BJ (cell line): ENCODE data around the gene DPT. TPM values are rescaled to one million over a fixed set of nuclear protein-coding genes. Genes with fewer than 3 reads are reported as not detected.

Source experiments
- CTCF ChIA-PET: fragments of 350-600 bp; formaldehyde crosslinking; extraction: SDS; loops from one replicate; lab custom pipeline; 2021; ENCODE audit warnings: antibody characterized with exemption, inconsistent platforms; lab: Yijun Ruan, JAX
- POLR2A ChIA-PET: fragments of 300-600 bp; sonication (Branson Sonifier 250); formaldehyde crosslinking; extraction: SDS; loops from one replicate; lab custom pipeline; 2021; ENCODE audit warnings: antibody characterized with exemption; lab: Charles Lee
- DNase-seq: peaks from one replicate; pipeline ENCODE4 v3.0.0-alpha.2; 2011; ENCODE audit warnings: low read depth
- H3K27me3 ChIP-seq: 2 replicates; pipeline ENCODE4 v1.6.0; 2011; ENCODE audit warnings: low read length; ENCODE audit not compliant: control insufficient read depth, insufficient read depth
- H3K36me3 ChIP-seq: 2 replicates; pipeline ENCODE4 v1.5.1; 2011; ENCODE audit warnings: low read length; ENCODE audit not compliant: control insufficient read depth, insufficient read depth
- H3K4me3 ChIP-seq: 2 replicates; pipeline ENCODE4 v1.5.1; 2011; ENCODE audit warnings: low read depth, mild to moderate bottlenecking, control low read depth, low read length
- polyA plus RNA-seq: library from polyadenylated mRNA; depleted of rRNA; stranded (reverse); fragments of >200 nt; gene quantifications from 2 replicates; pipeline ENCODE4 v1.2.3, GENCODE V29; 2011
- TF ChIP-seq, protein P1 (sequence below): IDR thresholded peaks from 2 replicates; pipeline ENCODE4 v1.5.1; 2011; ENCODE audit warnings: low read depth, mild to moderate bottlenecking, control low read depth, inconsistent platforms, low read length, moderate library complexity; ENCODE audit not compliant: insufficient read depth

DPT gene
- polyA plus RNA-seq, 1 experiment: 0.13 TPM

- no peak overlapping the region for H3K4me3 ChIP-seq
- no peaks in the 10 kb centered on the region for H3K36me3 ChIP-seq
- no peaks in the 10 kb centered on the region for H3K27me3 ChIP-seq
- POLR2A ChIA-PET: no interaction called here
- CTCF ChIA-PET: no interaction called here
- TF ChIP-seq, protein P1, sequence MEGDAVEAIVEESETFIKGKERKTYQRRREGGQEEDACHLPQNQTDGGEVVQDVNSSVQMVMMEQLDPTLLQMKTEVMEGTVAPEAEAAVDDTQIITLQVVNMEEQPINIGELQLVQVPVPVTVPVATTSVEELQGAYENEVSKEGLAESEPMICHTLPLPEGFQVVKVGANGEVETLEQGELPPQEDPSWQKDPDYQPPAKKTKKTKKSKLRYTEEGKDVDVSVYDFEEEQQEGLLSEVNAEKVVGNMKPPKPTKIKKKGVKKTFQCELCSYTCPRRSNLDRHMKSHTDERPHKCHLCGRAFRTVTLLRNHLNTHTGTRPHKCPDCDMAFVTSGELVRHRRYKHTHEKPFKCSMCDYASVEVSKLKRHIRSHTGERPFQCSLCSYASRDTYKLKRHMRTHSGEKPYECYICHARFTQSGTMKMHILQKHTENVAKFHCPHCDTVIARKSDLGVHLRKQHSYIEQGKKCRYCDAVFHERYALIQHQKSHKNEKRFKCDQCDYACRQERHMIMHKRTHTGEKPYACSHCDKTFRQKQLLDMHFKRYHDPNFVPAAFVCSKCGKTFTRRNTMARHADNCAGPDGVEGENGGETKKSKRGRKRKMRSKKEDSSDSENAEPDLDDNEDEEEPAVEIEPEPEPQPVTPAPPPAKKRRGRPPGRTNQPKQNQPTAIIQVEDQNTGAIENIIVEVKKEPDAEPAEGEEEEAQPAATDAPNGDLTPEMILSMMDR: no peak
- no peak for DNase-seq
Observed at GRCh38 chr1:168735974-168736373, 7.0 kb upstream of the DPT start.

DNA sequence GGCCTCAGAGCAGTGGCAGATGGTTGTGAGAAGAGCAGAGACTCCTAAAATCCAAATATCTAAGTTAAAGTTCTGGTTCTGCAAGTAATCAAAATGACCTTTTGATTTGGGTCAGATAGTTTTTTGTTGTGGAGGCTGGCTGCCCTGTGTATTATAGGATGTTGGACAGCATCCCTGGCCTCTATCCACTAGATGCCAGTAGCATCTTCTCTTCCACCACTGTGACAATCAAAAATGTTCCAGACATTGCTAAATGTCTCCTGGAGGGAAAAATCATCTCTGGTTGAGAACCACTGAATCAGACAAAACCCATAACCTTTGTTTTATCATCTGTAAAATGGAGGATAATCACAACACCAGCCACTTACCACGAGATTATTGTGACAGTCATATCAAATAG, 5.9 kb upstream of the DPT start:
- no peak for DNase-seq
- Histone ChIP-seq H3K4me3 (no peak overlapping the region), H3K27me3 (no peaks in the 10 kb centered on the region), H3K36me3 (no peaks in the 10 kb centered on the region)
- CTCF ChIA-PET: no interaction called here
- TF ChIP-seq, protein P1: no peak
- POLR2A ChIA-PET: no interaction called here

GRCh38 chr1:168734271-168734670, 5.3 kb upstream of the DPT start:
- Histone ChIP-seq H3K36me3 (no peaks in the 10 kb centered on the region), H3K4me3 (no peak overlapping the region), H3K27me3 (no peaks in the 10 kb centered on the region)
- ChIA-PET CTCF (no interaction called here), POLR2A (no interaction called here)
- no peak for DNase-seq
- TF ChIP-seq, protein P1: no peak

GRCh38 chr1:168733241-168733640, 4.2 kb upstream of the DPT start:
- Histone ChIP-seq H3K4me3 (no peak overlapping the region), H3K27me3 (no peaks in the 10 kb centered on the region), H3K36me3 (no peaks in the 10 kb centered on the region)
- TF ChIP-seq, protein P1: no peak
- no peak for DNase-seq
- ChIA-PET POLR2A (no interaction called here), CTCF (no interaction called here)

DNA sequence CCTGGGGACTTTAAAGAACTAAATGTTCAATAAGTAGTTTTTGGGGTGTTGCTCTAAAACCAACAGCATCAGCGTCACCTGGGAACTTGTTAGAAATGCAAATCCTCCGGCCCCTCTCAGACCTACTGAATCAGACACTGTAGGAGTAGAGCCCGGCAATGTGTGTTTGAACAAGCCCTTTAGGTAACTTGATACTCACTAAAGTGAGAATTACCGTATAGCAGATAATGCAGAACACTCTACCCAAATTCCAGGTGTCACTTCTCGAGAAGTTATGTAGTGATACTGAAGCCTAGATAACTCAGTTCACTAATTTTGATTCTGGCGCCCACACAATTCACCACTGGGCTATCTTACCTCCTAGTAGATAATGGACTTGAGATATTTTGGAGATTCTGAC, 3.7 kb upstream of the DPT start:
- no peaks in the 10 kb centered on the region for H3K27me3 ChIP-seq
- CTCF ChIA-PET: no interaction called here
- no peak for DNase-seq
- TF ChIP-seq, protein P1: no peak
- POLR2A ChIA-PET: no interaction called here
- no peak overlapping the region for H3K4me3 ChIP-seq
- no peaks in the 10 kb centered on the region for H3K36me3 ChIP-seq
